ENCODE data around the gene CASKIN2.

Gene CASKIN2

GRCh38 chr17:75475144-75475835, 40.0 kb downstream of the CASKIN2 start:
- DNase-seq (ENCODE audit: low read depth), result no peak
- no peak for TF ChIP-seq CTCF (IDR thresholded peaks at IDR 0.05; ENCODE audit: control insufficient read depth, extremely low read depth, insufficient read depth)
- H3K4me3 ChIP-seq (ENCODE audit: low read depth, low read length), result no peak overlapping the region

- DNase-seq (ENCODE audit: low read depth), result no peak
- H3K4me3 ChIP-seq (ENCODE audit: low read depth, low read length), result no peak overlapping the region
- TF ChIP-seq CTCF (IDR thresholded peaks at IDR 0.05; ENCODE audit: control insufficient read depth, extremely low read depth, insufficient read depth), result no peak
These were observed 40.6 kb downstream of the CASKIN2 start for GRCh38 chr17:75474736-75475135.

- no peak for DNase-seq (ENCODE audit: low read depth)
- no peak for TF ChIP-seq CTCF (IDR thresholded peaks at IDR 0.05; ENCODE audit: control insufficient read depth, extremely low read depth, insufficient read depth)
- H3K4me3 ChIP-seq (ENCODE audit: low read depth, low read length), result no peak overlapping the region
These were observed 42.1 kb downstream of the CASKIN2 start for GRCh38 chr17:75473246-75473645.

GRCh38 chr17:75472119-75472518, 43.2 kb downstream of the CASKIN2 start:
- TF ChIP-seq CTCF (IDR thresholded peaks at IDR 0.05; ENCODE audit: control insufficient read depth, extremely low read depth, insufficient read depth), result no peak
- DNase-seq (ENCODE audit: low read depth), result no peak
- H3K4me3 ChIP-seq (ENCODE audit: low read depth, low read length), result no peak overlapping the region

- no peak overlapping the region for H3K4me3 ChIP-seq (ENCODE audit: low read depth, low read length)
- no peak for DNase-seq (ENCODE audit: low read depth)
- no peak for TF ChIP-seq CTCF (IDR thresholded peaks at IDR 0.05; ENCODE audit: control insufficient read depth, extremely low read depth, insufficient read depth)
These were observed 44.1 kb downstream of the CASKIN2 start for GRCh38 chr17:75471207-75471606.

- no peak for DNase-seq (ENCODE audit: low read depth)
- no peak overlapping the region for H3K4me3 ChIP-seq (ENCODE audit: low read depth, low read length)
- no peak for TF ChIP-seq CTCF (IDR thresholded peaks at IDR 0.05; ENCODE audit: control insufficient read depth, extremely low read depth, insufficient read depth)
These were observed 46.5 kb downstream of the CASKIN2 start for GRCh38 chr17:75468779-75469373.

Data from LNCaP clone FGC (cell line).